Stimulated activated CD8-positive, alpha-beta memory T cell treated with anti-CD3 and anti-CD28 coated beads, Interleukin-15, amount 100 ng/mL, for 1 hour (primary cell): ENCODE data around the gene PSKH1.
"Not testable (repeated sequence)": the region's sequence is repeated elsewhere in the genome, so short reads cannot be mapped to it uniquely, and the experiment has no call there.

Experiments
- DNase-seq: peaks from one replicate; pipeline ENCODE4 v3.0.0-alpha.2; 2020; ENCODE audit warnings: low read depth

The PSKH1 gene

GRCh38 chr16:67888331-67888730 is 4.7 kb upstream of the PSKH1 start:
- no peak for DNase-seq

- DNase-seq, result no peak
These were observed 679 bp upstream of the PSKH1 start for GRCh38 chr16:67892375-67892774.

GRCh38 chr16:67893743-67894399 is 817 bp downstream of the PSKH1 start:
- DNase-seq, result no peak

- DNase-seq, result no peak
These were observed 4.2 kb downstream of the PSKH1 start for GRCh38 chr16:67897231-67897630.

GRCh38 chr16:67901734-67902133 is 8.7 kb downstream of the PSKH1 start:
- no peak for DNase-seq

GRCh38 chr16:67902831-67903230 is 9.8 kb downstream of the PSKH1 start:
- no peak for DNase-seq

- no peak for DNase-seq
These were observed 14.5 kb downstream of the PSKH1 start for GRCh38 chr16:67907397-67908180.

GRCh38 chr16:67909056-67909742 is 16.1 kb downstream of the PSKH1 start:
- DNase-seq, result no peak

GRCh38 chr16:67910158-67910557 is 17.1 kb downstream of the PSKH1 start:
- no peak for DNase-seq

GRCh38 chr16:67914758-67915495 is 21.9 kb downstream of the PSKH1 start:
- DNase-seq, result no peak

- not testable (repeated sequence) for DNase-seq
These were observed 22.4 kb downstream of the PSKH1 start for GRCh38 chr16:67915496-67915769.

GRCh38 chr16:67915831-67916723 is 23.0 kb downstream of the PSKH1 start:
- DNase-seq, result no peak

- DNase-seq, result no peak
These were observed 24.2 kb downstream of the PSKH1 start for GRCh38 chr16:67917140-67917851.

GRCh38 chr16:67917852-67918236 is 24.8 kb downstream of the PSKH1 start:
- no peak for DNase-seq

- DNase-seq, result no peak
These were observed 26.7 kb downstream of the PSKH1 start for GRCh38 chr16:67919622-67920221.

- no peak for DNase-seq
These were observed 29.2 kb downstream of the PSKH1 start for GRCh38 chr16:67922221-67922620.

GRCh38 chr16:67922740-67923139 is 29.7 kb downstream of the PSKH1 start:
- no peak for DNase-seq

- no peak for DNase-seq
These were observed 30.5 kb downstream of the PSKH1 start for GRCh38 chr16:67923414-67924116.

GRCh38 chr16:67924140-67924906 is 31.3 kb downstream of the PSKH1 start:
- DNase-seq, result no peak
